ENCODE results near the gene ZNF462.
A peak's percentile ranks its signal among the peaks of the same experiment; 100 is the strongest.

Gene ZNF462

GRCh38 chr9:106860721-106861639 is 2.0 kb upstream of the ZNF462 start:
- H3K14ac ChIP-seq (ENCODE audit: low read length in 2 of 2): peak overlapping the region in 1 of 2 experiments; percentile 28
- no peaks in the 10 kb centered on the region for H3K9me3 ChIP-seq (ENCODE audit: control insufficient read depth, low read length)
- H3K18ac ChIP-seq (ENCODE audit: low read depth in 1 of 2, low read length in 2 of 2): peak overlapping the region; percentile 5 to 81
- H2AFZ ChIP-seq (ENCODE audit: low read depth, low read length): peak overlapping the region; percentile 51
- H2AK5ac ChIP-seq (ENCODE audit: low read length, severe bottlenecking): peak overlapping the region; percentile 9
- DNase-seq: peak; percentile 62
- peak overlapping the region; percentile 89 for H3K4me2 ChIP-seq (ENCODE audit: low read length, poor library complexity, severe bottlenecking)
- no peaks in the 10 kb centered on the region for H3K4me1 ChIP-seq (ENCODE audit: control insufficient read depth, insufficient read depth, low read depth, low read length)
- H3K23ac ChIP-seq (ENCODE audit: low read length in 2 of 2): peak overlapping the region in 1 of 2 experiments; percentile 15
- peak overlapping the region; percentile 70 to 95 for H3K4me3 ChIP-seq (ENCODE audit: insufficient read depth in 1 of 2, low read depth in 1 of 2, low read length in 2 of 2)
- no peak overlapping the region for H4K8ac ChIP-seq (ENCODE audit: low read length)
- H3K27ac ChIP-seq (ENCODE audit: low read length, poor library complexity, severe bottlenecking): peak overlapping the region; percentile 88
- peaks cover 2% of the 10 kb centered on the region for H3K79me1 ChIP-seq (replicated peaks; ENCODE audit: low read length, poor library complexity, severe bottlenecking)
- peaks cover 0 to 9% of the 10 kb centered on the region in 2 experiments for H3K27me3 ChIP-seq (ENCODE audit: control insufficient read depth in 1 of 2, insufficient read depth in 1 of 2, low read length in 2 of 2)
- H3K36me3 ChIP-seq (ENCODE audit: control insufficient read depth in 1 of 2, insufficient read depth in 2 of 2, low read depth in 1 of 2, low read length in 2 of 2): no peaks in the 10 kb centered on the region
- H3K9ac ChIP-seq (ENCODE audit: low read length): peak overlapping the region; percentile 91
- H2BK12ac ChIP-seq (ENCODE audit: low read length in 2 of 2): peak overlapping the region in 1 of 2 experiments; percentile 31
- WGBS: under 1% methylated on average over 46 of the region's 51 CpGs
- no peak overlapping the region for H2BK120ac ChIP-seq (ENCODE audit: low read depth, low read length)
- H2BK15ac ChIP-seq (ENCODE audit: low read depth, poor library complexity, severe bottlenecking): no peak overlapping the region
- peak overlapping the region; percentile 62 for H4K91ac ChIP-seq (ENCODE audit: low read length)
- peak overlapping the region; percentile 90 for H2BK5ac ChIP-seq (ENCODE audit: low read depth, low read length, poor library complexity, severe bottlenecking)
- peak overlapping the region in 1 of 2 experiments; percentile 76 for H3K4ac ChIP-seq (ENCODE audit: low read depth in 1 of 2, low read length in 2 of 2)

DNA sequence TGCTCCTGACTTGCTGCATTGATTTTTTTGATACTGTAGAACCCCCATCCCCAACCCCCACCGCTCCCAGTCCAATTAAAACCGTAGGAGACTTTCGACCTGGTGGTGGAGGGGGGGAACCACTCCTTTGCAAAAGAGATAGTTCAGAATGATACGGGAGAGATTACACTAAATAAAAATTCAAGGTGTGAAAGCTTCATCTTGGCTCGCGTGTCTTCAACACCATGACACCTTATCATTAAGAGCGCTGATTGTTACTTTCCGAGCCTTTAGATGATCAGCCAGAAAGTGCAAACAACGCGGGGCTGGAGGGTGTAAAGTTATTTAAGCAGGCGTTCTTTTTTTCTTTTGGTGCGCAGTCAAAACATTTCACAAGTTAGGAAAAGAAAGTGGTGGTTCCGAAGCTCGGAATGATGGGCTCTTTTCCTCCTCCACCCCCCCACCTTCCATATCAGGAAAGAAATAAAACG is 1.3 kb upstream of the ZNF462 start:
- H3K4ac ChIP-seq (ENCODE audit: low read depth in 1 of 2, low read length in 2 of 2): no peak overlapping the region
- no peak overlapping the region for H2AFZ ChIP-seq (ENCODE audit: low read depth, low read length)
- H2BK120ac ChIP-seq (ENCODE audit: low read depth, low read length): no peak overlapping the region
- peak overlapping the region; percentile 70 to 95 for H3K4me3 ChIP-seq (ENCODE audit: insufficient read depth in 1 of 2, low read depth in 1 of 2, low read length in 2 of 2)
- no peak overlapping the region for H3K23ac ChIP-seq (ENCODE audit: low read length in 2 of 2)
- H3K14ac ChIP-seq (ENCODE audit: low read length in 2 of 2): no peak overlapping the region
- no peak overlapping the region for H4K91ac ChIP-seq (ENCODE audit: low read length)
- peak overlapping the region; percentile 89 for H3K4me2 ChIP-seq (ENCODE audit: low read length, poor library complexity, severe bottlenecking)
- H4K8ac ChIP-seq (ENCODE audit: low read length): no peak overlapping the region
- peaks cover 2% of the 10 kb centered on the region for H3K79me1 ChIP-seq (replicated peaks; ENCODE audit: low read length, poor library complexity, severe bottlenecking)
- no peak overlapping the region for H2BK15ac ChIP-seq (ENCODE audit: low read depth, poor library complexity, severe bottlenecking)
- no peak overlapping the region for H3K18ac ChIP-seq (ENCODE audit: low read depth in 1 of 2, low read length in 2 of 2)
- H2BK5ac ChIP-seq (ENCODE audit: low read depth, low read length, poor library complexity, severe bottlenecking): no peak overlapping the region
- peaks cover 0 to 9% of the 10 kb centered on the region in 2 experiments for H3K27me3 ChIP-seq (ENCODE audit: control insufficient read depth in 1 of 2, insufficient read depth in 1 of 2, low read length in 2 of 2)
- no peaks in the 10 kb centered on the region for H3K36me3 ChIP-seq (ENCODE audit: control insufficient read depth in 1 of 2, insufficient read depth in 2 of 2, low read depth in 1 of 2, low read length in 2 of 2)
- H3K4me1 ChIP-seq (ENCODE audit: control insufficient read depth, insufficient read depth, low read depth, low read length): no peaks in the 10 kb centered on the region
- no peak overlapping the region for H2BK12ac ChIP-seq (ENCODE audit: low read length in 2 of 2)
- peak overlapping the region; percentile 91 for H3K9ac ChIP-seq (ENCODE audit: low read length)
- no peak for DNase-seq
- no peak overlapping the region for H2AK5ac ChIP-seq (ENCODE audit: low read length, severe bottlenecking)
- 0% methylated on average over 8 of the region's 15 CpGs for WGBS
- H3K27ac ChIP-seq (ENCODE audit: low read length, poor library complexity, severe bottlenecking): peak overlapping the region; percentile 88
- H3K9me3 ChIP-seq (ENCODE audit: control insufficient read depth, low read length): no peaks in the 10 kb centered on the region

DNA sequence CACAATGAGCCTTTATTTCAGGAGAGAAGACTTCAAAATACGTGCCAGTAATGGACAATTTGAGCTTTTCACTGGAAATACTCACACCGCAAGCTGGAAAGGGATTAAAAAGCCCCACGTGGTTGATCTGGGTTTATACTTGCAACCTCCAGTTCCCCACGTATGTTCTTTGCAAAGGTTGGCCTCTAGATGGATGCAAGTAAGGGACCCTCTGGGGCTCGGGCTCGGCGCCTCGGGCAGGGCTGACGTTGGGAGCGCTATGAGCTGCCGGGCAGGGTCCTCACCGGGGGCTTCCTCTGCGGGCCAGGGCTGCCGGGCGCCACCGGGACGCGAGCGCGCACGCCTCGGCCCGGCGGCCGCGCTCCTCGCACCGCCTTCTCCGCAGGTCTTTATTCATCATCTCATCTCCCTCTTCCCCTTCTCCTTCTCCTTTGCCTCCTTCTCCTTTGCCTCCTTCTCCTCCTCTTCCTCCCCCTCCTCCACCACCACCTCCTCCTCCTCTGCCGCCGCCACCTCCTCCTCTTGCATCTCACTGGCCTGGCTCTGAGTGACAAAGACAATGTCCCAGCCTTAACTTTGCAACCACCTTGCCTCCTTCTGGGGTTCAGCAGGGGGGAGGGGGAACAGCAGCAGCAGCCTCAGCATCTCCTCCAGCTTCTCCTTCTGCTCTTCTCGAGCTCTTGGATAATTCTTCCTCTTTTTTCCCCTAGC is 701 bp upstream of the ZNF462 start:
- peak overlapping the region; percentile 89 for H3K4me2 ChIP-seq (ENCODE audit: low read length, poor library complexity, severe bottlenecking)
- no peak overlapping the region for H3K23ac ChIP-seq (ENCODE audit: low read length in 2 of 2)
- H2BK120ac ChIP-seq (ENCODE audit: low read depth, low read length): no peak overlapping the region
- H2BK12ac ChIP-seq (ENCODE audit: low read length in 2 of 2): no peak overlapping the region
- peak overlapping the region; percentile 37 for H2BK5ac ChIP-seq (ENCODE audit: low read depth, low read length, poor library complexity, severe bottlenecking)
- H3K27me3 ChIP-seq (ENCODE audit: control insufficient read depth in 1 of 2, insufficient read depth in 1 of 2, low read length in 2 of 2): peaks cover 0 to 9% of the 10 kb centered on the region in 2 experiments
- no peaks in the 10 kb centered on the region for H3K36me3 ChIP-seq (ENCODE audit: control insufficient read depth in 1 of 2, insufficient read depth in 2 of 2, low read depth in 1 of 2, low read length in 2 of 2)
- peak overlapping the region; percentile 88 for H3K27ac ChIP-seq (ENCODE audit: low read length, poor library complexity, severe bottlenecking)
- peak overlapping the region in 1 of 2 experiments; percentile 51 for H3K4ac ChIP-seq (ENCODE audit: low read depth in 1 of 2, low read length in 2 of 2)
- H3K9ac ChIP-seq (ENCODE audit: low read length): peak overlapping the region; percentile 91
- H3K4me1 ChIP-seq (ENCODE audit: control insufficient read depth, insufficient read depth, low read depth, low read length): no peaks in the 10 kb centered on the region
- no peaks in the 10 kb centered on the region for H3K9me3 ChIP-seq (ENCODE audit: control insufficient read depth, low read length)
- H3K79me1 ChIP-seq (replicated peaks; ENCODE audit: low read length, poor library complexity, severe bottlenecking): peaks cover 2% of the 10 kb centered on the region
- peak overlapping the region; percentile 62 for H2AFZ ChIP-seq (ENCODE audit: low read depth, low read length)
- no peak overlapping the region for H4K8ac ChIP-seq (ENCODE audit: low read length)
- DNase-seq: peak; percentile 68
- no peak overlapping the region for H2AK5ac ChIP-seq (ENCODE audit: low read length, severe bottlenecking)
- H3K18ac ChIP-seq (ENCODE audit: low read depth in 1 of 2, low read length in 2 of 2): peak overlapping the region; percentile 16 to 79
- peak overlapping the region; percentile 72 to 95 for H3K4me3 ChIP-seq (ENCODE audit: insufficient read depth in 1 of 2, low read depth in 1 of 2, low read length in 2 of 2)
- H4K91ac ChIP-seq (ENCODE audit: low read length): peak overlapping the region; percentile 47
- H2BK15ac ChIP-seq (ENCODE audit: low read depth, poor library complexity, severe bottlenecking): peak overlapping the region; percentile 49
- under 1% methylated on average over 32 of the region's 32 CpGs for WGBS
- peak overlapping the region in 1 of 2 experiments; percentile 8 for H3K14ac ChIP-seq (ENCODE audit: low read length in 2 of 2)
